Neural progenitor cell (in vitro differentiated cells): ENCODE results near the gene FN3K.

Experiments
- CTCF ChIP-seq: fragments of 200-600 bp; sonication (generic); IDR thresholded peaks from 2 replicates; pipeline ENCODE4 v1.5.1; 2017; ENCODE audit warnings: antibody characterized with exemption, mild to moderate bottlenecking
- EZH2phosphoT487 ChIP-seq: fragments of 200-600 bp; sonication (generic); IDR thresholded peaks from 2 replicates; pipeline ENCODE4 v1.6.1; 2017; ENCODE audit warnings: antibody characterized with exemption

DNA sequence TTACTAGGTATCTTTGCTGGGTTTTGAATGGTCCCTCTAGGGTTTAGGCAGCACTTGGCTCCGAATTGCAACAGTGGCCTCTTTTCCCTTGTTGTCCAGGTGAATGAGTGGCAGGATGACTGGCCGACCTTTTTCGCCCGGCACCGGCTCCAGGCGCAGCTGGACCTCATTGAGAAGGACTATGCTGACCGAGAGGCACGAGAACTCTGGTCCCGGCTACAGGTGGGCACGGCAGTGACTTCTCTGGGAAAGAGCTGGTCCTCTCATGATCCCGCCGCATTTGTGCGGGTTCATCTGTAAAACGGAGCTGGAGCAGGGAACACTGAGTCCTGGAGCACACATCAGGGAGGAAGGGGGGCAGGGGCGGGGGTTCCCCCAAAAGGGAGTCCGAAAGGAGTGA is 13.3 kb downstream of the FN3K start:
- TF ChIP-seq CTCF (no peak), EZH2phosphoT487 (no peak)
